IMR-90 (cell line): ENCODE results near the gene ITIH6. TPM values are rescaled to one million over a fixed set of nuclear protein-coding genes. Genes with fewer than 3 reads are reported as not detected.
"Not testable (repeated sequence)": the region's sequence is repeated elsewhere in the genome, so short reads cannot be mapped to it uniquely, and the experiment has no call there.

Source experiments
- ATAC-seq: fragments of 200-7000 bp; cut with Tn5 transposase; 2 replicates; pipeline ENCODE4 v1.9.1; 2020; ENCODE audit warnings: low read depth, mild to moderate bottlenecking, moderate library complexity
- BruUV-seq: library from RNA; stranded (reverse); fragments of 400-500 nt; replicated peaks from 2 replicates; lab custom pipeline; 2021; lab: Mats Ljungman, UMichigan
- CTCF ChIA-PET: fragments of 300-600 bp; formaldehyde crosslinking; extraction: SDS; loops from one replicate; lab custom pipeline; 2021; ENCODE audit warnings: antibody characterized with exemption; lab: Yijun Ruan, JAX
- POLR2A ChIA-PET: fragments of 300-600 bp; sonication (Branson Sonifier 250); formaldehyde crosslinking; loops from one replicate; lab custom pipeline; 2022; ENCODE audit warnings: antibody characterized with exemption; ENCODE audit not compliant: unreplicated experiment; lab: Charles Lee
- DNase-seq: peaks from one replicate; pipeline ENCODE4 v3.0.0; 2013
- H2AFZ ChIP-seq: replicated peaks from 2 replicates; pipeline ENCODE3; 2013; ENCODE audit warnings: low read length, mild to moderate bottlenecking; ENCODE audit not compliant: poor library complexity
- H2AK5ac ChIP-seq: 2 replicates; pipeline ENCODE4 v1.6.1; 2013; ENCODE audit warnings: low read depth, low read length, inconsistent platforms
- H2AK9ac ChIP-seq: replicated peaks from 2 replicates; pipeline ENCODE3; 2013; ENCODE audit warnings: mild to moderate bottlenecking, low read depth, low read length, moderate library complexity; ENCODE audit not compliant: poor library complexity
- H2BK120ac ChIP-seq: 2 replicates; pipeline ENCODE4 v1.6.1; 2013; ENCODE audit warnings: low read depth, low read length, inconsistent platforms
- H2BK15ac ChIP-seq: 3 replicates; pipeline ENCODE4 v1.6.1; 2013; ENCODE audit warnings: low read depth, low read length, inconsistent platforms
- H2BK20ac ChIP-seq: 2 replicates; pipeline ENCODE4 v1.6.1; 2013; ENCODE audit warnings: low read depth, mild to moderate bottlenecking, inconsistent platforms, low read length, moderate library complexity
- H2BK5ac ChIP-seq: 2 replicates; pipeline ENCODE4 v1.6.1; 2013; ENCODE audit warnings: mild to moderate bottlenecking, low read depth, low read length, inconsistent platforms; ENCODE audit not compliant: poor library complexity, severe bottlenecking
- H3K14ac ChIP-seq: replicated peaks from 2 replicates; pipeline ENCODE4 v1.6.1; 2013; ENCODE audit warnings: low read depth, low read length, inconsistent platforms
- H3K18ac ChIP-seq: 2 replicates; pipeline ENCODE4 v1.6.1; 2013; ENCODE audit warnings: low read depth, low read length, control low read depth
- H3K23ac ChIP-seq: 2 replicates; pipeline ENCODE4 v1.6.1; 2013; ENCODE audit warnings: low read depth, low read length, inconsistent platforms
- H3K27ac ChIP-seq: 2 replicates; pipeline ENCODE4 v1.5.1; 2013; ENCODE audit warnings: mild to moderate bottlenecking, control low read depth, low read length; ENCODE audit not compliant: insufficient read depth
- H3K27me3 ChIP-seq: 2 replicates; pipeline ENCODE4 v1.6.1; 2013; ENCODE audit warnings: low read length; ENCODE audit not compliant: control insufficient read depth, insufficient read depth
- H3K36me3 ChIP-seq: 2 replicates; pipeline ENCODE4 v1.6.1; 2013; ENCODE audit warnings: low read length, mixed read lengths; ENCODE audit not compliant: control insufficient read depth, insufficient read depth
- H3K4ac ChIP-seq: 2 replicates; pipeline ENCODE4 v1.6.1; 2013; ENCODE audit warnings: low read depth, low read length, inconsistent platforms
- H3K4me1 ChIP-seq: 2 replicates; pipeline ENCODE4 v1.6.1; 2013; ENCODE audit warnings: low read length, mixed read lengths; ENCODE audit not compliant: control insufficient read depth, insufficient read depth
- H3K4me2 ChIP-seq: 2 replicates; pipeline ENCODE4 v1.6.1; 2013; ENCODE audit warnings: low read depth, mild to moderate bottlenecking, control low read depth, low read length, moderate library complexity
- H3K4me3 ChIP-seq: 2 replicates; pipeline ENCODE4 v1.5.1; 2013; ENCODE audit warnings: low read depth, mild to moderate bottlenecking, control low read depth, low read length, moderate library complexity; ENCODE audit not compliant: insufficient read depth
- H3K56ac ChIP-seq: 2 replicates; pipeline ENCODE4 v1.6.1; 2013; ENCODE audit warnings: low read length, inconsistent platforms; ENCODE audit not compliant: insufficient read depth; ENCODE audit errors: extremely low read depth
- H3K79me1 ChIP-seq, 2 experiments: 2 replicates each; pipeline ENCODE4 v1.6.1; 2013; ENCODE audit warnings: low read length in 2 of 2, inconsistent platforms in 1 of 2, low read depth in 1 of 2
- H3K9ac ChIP-seq: 2 replicates; pipeline ENCODE4 v1.6.1; 2013; ENCODE audit warnings: low read depth, low read length, control low read depth
- H3K9me1 ChIP-seq: 2 replicates; pipeline ENCODE4 v1.6.1; 2013; ENCODE audit warnings: low read length, inconsistent platforms; ENCODE audit not compliant: insufficient read depth
- H3K9me3 ChIP-seq: 2 replicates; pipeline ENCODE4 v1.6.1; 2013; ENCODE audit warnings: low read length; ENCODE audit not compliant: control insufficient read depth, insufficient read depth
- H4K20me1 ChIP-seq: 2 replicates; pipeline ENCODE4 v1.6.1; 2013; ENCODE audit warnings: low read length, inconsistent platforms; ENCODE audit not compliant: insufficient read depth
- H4K5ac ChIP-seq: 2 replicates; pipeline ENCODE4 v1.6.1; 2013; ENCODE audit warnings: mild to moderate bottlenecking, low read depth, low read length, control low read depth
- H4K8ac ChIP-seq, 2 experiments: 2 replicates each; pipeline ENCODE4 v1.6.1; 2013; ENCODE audit warnings: low read depth in 2 of 2, low read length in 2 of 2, control low read depth in 1 of 2, inconsistent platforms in 1 of 2
- H4K91ac ChIP-seq: 2 replicates; pipeline ENCODE4 v1.6.1; 2013; ENCODE audit warnings: low read depth, low read length, inconsistent platforms; ENCODE audit not compliant: insufficient read depth
- WGBS, 2 experiments: methylation state at CpG; one replicate each; pipeline versions ENCODE4 v1.1.5 to v1.1.7; 2013; ENCODE audit warnings: missing lambda C conversion rate in 2 of 2; ENCODE audit not compliant: insufficient read length in 1 of 2; ENCODE audit errors: extremely low coverage in 2 of 2; 5-methylcytosine and 5-hydroxymethylcytosine counted together
- dilution Hi-C: fragments of 300-500 bp; cut with HindIII; formaldehyde crosslinking; loops from one replicate; pipeline ENCODE4 v1.14.3; 2018; ENCODE audit warnings: low sequenced_read_pairs; ENCODE audit not compliant: unreplicated experiment
- in situ Hi-C: fragments of 300-500 bp; cut with MboI; formaldehyde crosslinking; loops from 3 replicates; pipeline ENCODE4 v1.14.3; 2019; ENCODE audit warnings: low sequenced_read_pairs, inconsistent platforms, mixed read lengths
- intact Hi-C: fragments of 100-400 bp; cut with micrococcal nuclease; formaldehyde crosslinking; loops from 2 replicates; pipeline ENCODE4 v1.10.0; 2022
- polyA plus RNA-seq, 3 experiments: library from polyadenylated mRNA; depleted of rRNA; stranded (reverse); fragments of >200 nt; gene quantifications; 2 replicates each; pipeline ENCODE4 v1.2.3, GENCODE V29; 2012; ENCODE audit warnings: low replicate concordance in 1 of 3
- total RNA-seq: library from RNA; depleted of rRNA; stranded (reverse); fragments of >200 nt; gene quantifications from 2 replicates; pipeline ENCODE4 v1.2.3, GENCODE V29; 2012

Gene ITIH6
- total and polyA plus RNA-seq, 2 of the 4 experiments (the other 2 are of a cell fraction) = not detected

GRCh38 chrX:54841184-54841874 is 43.3 kb upstream of the ITIH6 start:
- in situ Hi-C loops = not testable (repeated sequence)
- ATAC-seq = peak; percentile 83

More at GRCh38 chrX:54841184-54841874, 43.3 kb upstream of the ITIH6 start:
- H4K91ac ChIP-seq, H3K56ac ChIP-seq, H2AK5ac ChIP-seq, H2BK20ac ChIP-seq, H3K4me1 ChIP-seq, dilution Hi-C loops, H3K9me3 ChIP-seq, DNase-seq, H3K9ac ChIP-seq, H4K8ac ChIP-seq, H2AFZ ChIP-seq, H4K5ac ChIP-seq, H2BK5ac ChIP-seq, CTCF ChIA-PET, H3K18ac ChIP-seq, H3K79me1 ChIP-seq, H3K9me1 ChIP-seq, H2BK120ac ChIP-seq, POLR2A ChIA-PET, H4K20me1 ChIP-seq, H3K14ac ChIP-seq, intact Hi-C loops, BruUV-seq, H3K4me2 ChIP-seq, H3K4me3 ChIP-seq, H2AK9ac ChIP-seq, H3K36me3 ChIP-seq, H2BK15ac ChIP-seq, H3K4ac ChIP-seq, H3K23ac ChIP-seq, H3K27me3 ChIP-seq, H3K27ac ChIP-seq: not testable (repeated sequence)
- no CpG with 5 or more reads among the region's 3 CpGs for WGBS, 2 experiments
